ENCODE data around the gene CFAP97D2. TPM values are rescaled to one million over a fixed set of nuclear protein-coding genes. Genes with fewer than 3 reads are reported as not detected.

CFAP97D2 gene
- total and polyA plus RNA-seq, 12 donors, result not detected

- peaks cover 0 to 51% (median 0%) of the 10 kb centered on the region in 9 donors for H3K4me1 ChIP-seq
- no peak for TF ChIP-seq CTCF (IDR thresholded peaks at IDR 0.05)
- 94 to 96% methylated on average over 14 of the region's 14 CpGs for WGBS, 2 donors
- no peaks in the 10 kb centered on the region for H3K36me3 ChIP-seq
- H3K9me3 ChIP-seq, result no peaks in the 10 kb centered on the region
- H3K27me3 ChIP-seq, result peaks cover 0 to 7% (median 0%) of the 10 kb centered on the region in 7 donors
- no peak for ATAC-seq
- H3K4me3 ChIP-seq, result no peak overlapping the region
- intact Hi-C loops (cut with DNase I), result no loop called here
- no peak for DNase-seq
- no peak overlapping the region for H3K27ac ChIP-seq
Observed at GRCh38 chr13:114145722-114146121, 33.3 kb upstream of the CFAP97D2 start.

GRCh38 chr13:114146173-114146572, 32.9 kb upstream of the CFAP97D2 start:
- 95 to 96% methylated on average over 14 of the region's 14 CpGs for WGBS, 2 donors
- DNase-seq, result no peak
- Histone ChIP-seq H3K36me3 (no peaks in the 10 kb centered on the region), H3K27me3 (peaks cover 0 to 7% (median 0%) of the 10 kb centered on the region in 7 donors), H3K4me1 (peaks cover 0 to 53% (median 0%) of the 10 kb centered on the region in 9 donors), H3K27ac (peak overlapping the region in 1 of 10 donors; percentile 20), H3K4me3 (no peak overlapping the region), H3K9me3 (no peaks in the 10 kb centered on the region)
- intact Hi-C loops (cut with DNase I), result no loop called here
- ATAC-seq, result no peak
- no peak for TF ChIP-seq CTCF (IDR thresholded peaks at IDR 0.05)

- no peaks in the 10 kb centered on the region for H3K36me3 ChIP-seq
- no peak for ATAC-seq
Observed at GRCh38 chr13:114146629-114147028, 32.4 kb upstream of the CFAP97D2 start.

GRCh38 chr13:114147803-114148520, 31.1 kb upstream of the CFAP97D2 start:
- no peak for DNase-seq
- H3K9me3 ChIP-seq, result no peaks in the 10 kb centered on the region
- no peak overlapping the region for H3K4me3 ChIP-seq
- 88 to 92% methylated on average over 19 to 22 of the region's 22 CpGs for WGBS, 2 donors
- no peaks in the 10 kb centered on the region for H3K36me3 ChIP-seq
- peak overlapping the region in 1 of 10 donors; percentile 78 for H3K27ac ChIP-seq
- TF ChIP-seq CTCF (IDR thresholded peaks at IDR 0.05), result no peak
- H3K4me1 ChIP-seq, result peaks cover 0 to 52% (median 0%) of the 10 kb centered on the region in 9 donors
- no peak for ATAC-seq
- intact Hi-C loops (cut with DNase I), result no loop called here
- peaks cover 0 to 7% (median 0%) of the 10 kb centered on the region in 7 donors for H3K27me3 ChIP-seq

More at GRCh38 chr13:114146629-114147028, 32.4 kb upstream of the CFAP97D2 start:
- intact Hi-C loops (cut with DNase I), result no loop called here
- Histone ChIP-seq H3K27me3 (peaks cover 0 to 7% (median 0%) of the 10 kb centered on the region in 7 donors), H3K4me1 (peaks cover 0 to 58% (median 0%) of the 10 kb centered on the region in 9 donors), H3K4me3 (no peak overlapping the region), H3K27ac (peak overlapping the region in 1 of 10 donors; percentile 20), H3K9me3 (no peaks in the 10 kb centered on the region)
- 58 to 74% methylated on average over 10 of the region's 10 CpGs for WGBS, 2 donors
- no peak for DNase-seq
- no peak for TF ChIP-seq CTCF (IDR thresholded peaks at IDR 0.05)
